Smooth muscle cell (in vitro differentiated cells): ENCODE data around the gene PARVG. TPM values are rescaled to one million over a fixed set of nuclear protein-coding genes. Genes with fewer than 3 reads are reported as not detected.

ENCODE experiments used
- DNase-seq: peaks from one replicate; lab custom pipeline; 2025; ENCODE audit not compliant: unreplicated experiment; lab: John Stamatoyannopoulos, UW
- H2AFZ ChIP-seq: fragments of 200-600 bp; sonication (generic); 2 replicates; pipeline ENCODE4 v1.6.0; 2016; ENCODE audit warnings: antibody characterized with exemption, low read depth, mild to moderate bottlenecking
- H3F3A ChIP-seq: fragments of 200-600 bp; sonication (generic); 2 replicates; pipeline ENCODE4 v1.6.0; 2017; ENCODE audit warnings: antibody characterized with exemption, low read depth
- H3K27ac ChIP-seq: fragments of 200-600 bp; sonication (generic); 2 replicates; pipeline ENCODE4 v1.5.1; 2016; ENCODE audit warnings: low read depth, mild to moderate bottlenecking
- H3K27me3 ChIP-seq: fragments of 200-600 bp; sonication (generic); 2 replicates; pipeline ENCODE4 v1.6.1; 2016; ENCODE audit warnings: low read depth, mild to moderate bottlenecking
- H3K36me3 ChIP-seq: fragments of 200-600 bp; sonication (generic); 2 replicates; pipeline ENCODE4 v1.5.1; 2016; ENCODE audit warnings: low read depth
- H3K4me1 ChIP-seq: fragments of 200-600 bp; sonication (generic); 2 replicates; pipeline ENCODE4 v1.5.1; 2016; ENCODE audit warnings: low read depth
- H3K4me2 ChIP-seq: fragments of 200-600 bp; sonication (generic); 2 replicates; pipeline ENCODE4 v1.6.0; 2016; ENCODE audit warnings: mild to moderate bottlenecking
- H3K4me3 ChIP-seq: fragments of 200-600 bp; sonication (generic); 2 replicates; pipeline ENCODE4 v1.5.1; 2016; ENCODE audit warnings: mild to moderate bottlenecking
- H3K79me2 ChIP-seq: fragments of 200-600 bp; sonication (generic); 2 replicates; pipeline ENCODE4 v1.6.0; 2016; ENCODE audit warnings: low read depth, mild to moderate bottlenecking
- H3K9ac ChIP-seq: fragments of 200-600 bp; sonication (generic); 2 replicates; pipeline ENCODE4 v1.6.0; 2016; ENCODE audit warnings: low read depth
- H3K9me3 ChIP-seq: fragments of 200-600 bp; sonication (generic); replicated peaks from 2 replicates; pipeline ENCODE4 v1.5.1; 2016; ENCODE audit warnings: low read depth
- H4K20me1 ChIP-seq: fragments of 200-600 bp; sonication (generic); 2 replicates; pipeline ENCODE4 v1.6.0; 2016; ENCODE audit warnings: low read depth
- CTCF ChIP-seq: fragments of 200-600 bp; sonication (generic); IDR thresholded peaks from 2 replicates; pipeline ENCODE4 v1.5.1; 2017; ENCODE audit warnings: borderline replicate concordance, mild to moderate bottlenecking, antibody characterized with exemption; ENCODE audit not compliant: insufficient read depth, poor library complexity, severe bottlenecking
- WGBS: methylation state at CpG from one replicate; pipeline ENCODE4 v1.1.7; 2016; ENCODE audit warnings: low lambda C conversion rate; 5-methylcytosine and 5-hydroxymethylcytosine counted together
- polyA plus RNA-seq: library from polyadenylated mRNA; unstranded; fragments of >200 nt; fragmentation: Nextera tagmentation; extraction: Ambion mirVana; gene quantifications from 2 replicates; pipeline ENCODE4 v1.2.1, GENCODE V29; 2016
- total RNA-seq: library from RNA; depleted of rRNA; stranded (reverse); fragments of >200 nt; gene quantifications from 2 replicates; pipeline ENCODE4 v1.2.3, GENCODE V29; 2014

Gene PARVG
- total and polyA plus RNA-seq, 2 experiments from 2014 or later = 0.90 TPM; not detected in 1

- H3K4me2 ChIP-seq = peak overlapping the region; percentile 64
- no peaks in the 10 kb centered on the region for H3F3A ChIP-seq
- H3K36me3 ChIP-seq = no peaks in the 10 kb centered on the region
- WGBS = 69% methylated on average over 12 of the region's 12 CpGs
- no peaks in the 10 kb centered on the region for H3K4me1 ChIP-seq
- TF ChIP-seq CTCF = no peak
- DNase-seq = no peak
- no peaks in the 10 kb centered on the region for H3K79me2 ChIP-seq
- no peaks in the 10 kb centered on the region for H3K27me3 ChIP-seq
- no peak overlapping the region for H3K4me3 ChIP-seq
- no peaks in the 10 kb centered on the region for H3K9me3 ChIP-seq
- H2AFZ ChIP-seq = peak overlapping the region; percentile 16
- H3K27ac ChIP-seq = peak overlapping the region; percentile 36
- no peaks in the 10 kb centered on the region for H4K20me1 ChIP-seq
- no peak overlapping the region for H3K9ac ChIP-seq
Measured at GRCh38 chr22:44201665-44202064, 20.9 kb downstream of the PARVG start.

GRCh38 chr22:44202261-44202789 is 21.6 kb downstream of the PARVG start:
- no peak for TF ChIP-seq CTCF
- Histone ChIP-seq H3K9me3 (no peaks in the 10 kb centered on the region), H3K27me3 (no peaks in the 10 kb centered on the region), H4K20me1 (no peaks in the 10 kb centered on the region), H3F3A (no peaks in the 10 kb centered on the region), H3K27ac (peak overlapping the region; percentile 50), H3K4me1 (no peaks in the 10 kb centered on the region), H3K79me2 (no peaks in the 10 kb centered on the region), H2AFZ (peak overlapping the region; percentile 16), H3K36me3 (no peaks in the 10 kb centered on the region), H3K4me3 (no peak overlapping the region), H3K4me2 (peak overlapping the region; percentile 64), H3K9ac (no peak overlapping the region)
- no peak for DNase-seq
- WGBS = 55% methylated on average over 11 of the region's 11 CpGs

GRCh38 chr22:44203203-44203602 is 22.5 kb downstream of the PARVG start:
- H3K9me3 ChIP-seq = no peaks in the 10 kb centered on the region
- 54% methylated on average over 6 of the region's 6 CpGs for WGBS
- H3K4me1 ChIP-seq = no peaks in the 10 kb centered on the region
- H3K27me3 ChIP-seq = no peaks in the 10 kb centered on the region
- no peaks in the 10 kb centered on the region for H4K20me1 ChIP-seq
- no peaks in the 10 kb centered on the region for H3K79me2 ChIP-seq
- H3K27ac ChIP-seq = no peak overlapping the region
- H3F3A ChIP-seq = no peaks in the 10 kb centered on the region
- no peak overlapping the region for H3K9ac ChIP-seq
- H3K4me3 ChIP-seq = no peak overlapping the region
- no peak overlapping the region for H3K4me2 ChIP-seq
- no peaks in the 10 kb centered on the region for H3K36me3 ChIP-seq
- H2AFZ ChIP-seq = no peak overlapping the region
- TF ChIP-seq CTCF = no peak
- no peak for DNase-seq
